ENCODE measurements around the gene NCL.

DNA sequence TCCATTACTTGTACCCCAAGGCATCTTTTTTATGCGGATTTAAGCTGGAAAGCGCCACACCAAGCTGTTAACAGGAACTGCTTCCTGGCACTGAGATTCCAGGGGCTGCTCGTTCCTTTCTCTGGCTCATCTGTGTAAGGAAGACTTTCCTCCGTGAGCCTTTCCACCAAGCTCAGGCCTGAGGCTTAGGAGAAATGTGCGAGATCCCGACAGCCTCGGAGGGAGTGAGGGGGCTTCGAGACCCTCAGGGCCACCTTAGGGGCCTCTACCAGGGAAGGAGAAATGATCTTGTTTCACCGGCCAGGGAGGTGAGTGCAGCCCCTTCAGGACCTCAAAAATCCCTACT is 51.7 kb downstream of the NCL start:
- TF ChIP-seq, protein P1, sequence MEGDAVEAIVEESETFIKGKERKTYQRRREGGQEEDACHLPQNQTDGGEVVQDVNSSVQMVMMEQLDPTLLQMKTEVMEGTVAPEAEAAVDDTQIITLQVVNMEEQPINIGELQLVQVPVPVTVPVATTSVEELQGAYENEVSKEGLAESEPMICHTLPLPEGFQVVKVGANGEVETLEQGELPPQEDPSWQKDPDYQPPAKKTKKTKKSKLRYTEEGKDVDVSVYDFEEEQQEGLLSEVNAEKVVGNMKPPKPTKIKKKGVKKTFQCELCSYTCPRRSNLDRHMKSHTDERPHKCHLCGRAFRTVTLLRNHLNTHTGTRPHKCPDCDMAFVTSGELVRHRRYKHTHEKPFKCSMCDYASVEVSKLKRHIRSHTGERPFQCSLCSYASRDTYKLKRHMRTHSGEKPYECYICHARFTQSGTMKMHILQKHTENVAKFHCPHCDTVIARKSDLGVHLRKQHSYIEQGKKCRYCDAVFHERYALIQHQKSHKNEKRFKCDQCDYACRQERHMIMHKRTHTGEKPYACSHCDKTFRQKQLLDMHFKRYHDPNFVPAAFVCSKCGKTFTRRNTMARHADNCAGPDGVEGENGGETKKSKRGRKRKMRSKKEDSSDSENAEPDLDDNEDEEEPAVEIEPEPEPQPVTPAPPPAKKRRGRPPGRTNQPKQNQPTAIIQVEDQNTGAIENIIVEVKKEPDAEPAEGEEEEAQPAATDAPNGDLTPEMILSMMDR (conservative IDR thresholded peaks at IDR 0.05), result no peak; the same call in 1 of the 2 replicates
- no peak for TF ChIP-seq EZH2 (IDR thresholded peaks at IDR 0.05; ENCODE audit: low read depth)

Data from PC-9 (cell line).